Measurements from ENCODE around the gene TBXAS1. TPM values are rescaled to one million over a fixed set of nuclear protein-coding genes. Genes with fewer than 3 reads are reported as not detected.

Gene TBXAS1
- polyA plus RNA-seq, 1 donor from 2014 or later: 0.93 TPM

GRCh38 chr7:140014123-140014522 lies 185.1 kb downstream of the TBXAS1 start:
- Histone ChIP-seq H3K9me2 (ENCODE audit: insufficient read depth, low read length) (no peaks in the 10 kb centered on the region), H3K4me3 (ENCODE audit: low read length) (no peak overlapping the region), H3K36me3 (ENCODE audit: insufficient read depth, low read length) (no peaks in the 10 kb centered on the region), H3K27ac (ENCODE audit: low read length) (no peak overlapping the region), H3K4me2 (ENCODE audit: low read length) (no peak overlapping the region), H3F3A (ENCODE audit: insufficient read depth, low read length, poor library complexity, severe bottlenecking) (no peaks in the 10 kb centered on the region), H3K9me3 (ENCODE audit: low read length) (no peaks in the 10 kb centered on the region), H3K9ac (ENCODE audit: low read length) (no peak overlapping the region), H3K79me2 (replicated peaks; ENCODE audit: insufficient read depth, low read length) (no peaks in the 10 kb centered on the region), H3K27me3 (ENCODE audit: insufficient read depth, low read depth, low read length) (no peaks in the 10 kb centered on the region), H2AFZ (ENCODE audit: low read depth, low read length) (no peak overlapping the region), H4K20me1 (ENCODE audit: insufficient read depth) (no peaks in the 10 kb centered on the region)
- TF ChIP-seq CTCF (IDR thresholded peaks at IDR 0.05; ENCODE audit: poor library complexity, severe bottlenecking): no peak
- TF ChIP-seq MXI1 (conservative IDR thresholded peaks at IDR 0.05; ENCODE audit: poor library complexity, severe bottlenecking): no peak
- no peak for TF ChIP-seq REST (IDR thresholded peaks at IDR 0.05; ENCODE audit: borderline replicate concordance)
- TF ChIP-seq RAD21 (conservative IDR thresholded peaks at IDR 0.05): no peak
- TF ChIP-seq EP300 (conservative IDR thresholded peaks at IDR 0.05; ENCODE audit: poor library complexity, severe bottlenecking): no peak
- TF ChIP-seq EZH2 (IDR thresholded peaks at IDR 0.05; ENCODE audit: borderline replicate concordance, insufficient read depth, low read length, poor library complexity, severe bottlenecking): no peak
- no peak for TF ChIP-seq POLR2AphosphoS5 (IDR thresholded peaks at IDR 0.05)
- no peak for TF ChIP-seq TAF1 (IDR thresholded peaks at IDR 0.05; ENCODE audit: low read depth)

- no peaks in the 10 kb centered on the region for H3K27me3 ChIP-seq (ENCODE audit: insufficient read depth, low read depth, low read length)
- no peak overlapping the region for H3K4me2 ChIP-seq (ENCODE audit: low read length)
- H3F3A ChIP-seq (ENCODE audit: insufficient read depth, low read length, poor library complexity, severe bottlenecking): no peaks in the 10 kb centered on the region
- H3K9me2 ChIP-seq (ENCODE audit: insufficient read depth, low read length): no peaks in the 10 kb centered on the region
- no peak overlapping the region for H3K9ac ChIP-seq (ENCODE audit: low read length)
- H3K9me3 ChIP-seq (ENCODE audit: low read length): no peaks in the 10 kb centered on the region
- no peaks in the 10 kb centered on the region for H3K79me2 ChIP-seq (replicated peaks; ENCODE audit: insufficient read depth, low read length)
- H4K20me1 ChIP-seq (ENCODE audit: insufficient read depth): no peaks in the 10 kb centered on the region
- no peak overlapping the region for H3K4me3 ChIP-seq (ENCODE audit: low read length)
- H2AFZ ChIP-seq (ENCODE audit: low read depth, low read length): no peak overlapping the region
- no peaks in the 10 kb centered on the region for H3K36me3 ChIP-seq (ENCODE audit: insufficient read depth, low read length)
- H3K27ac ChIP-seq (ENCODE audit: low read length): no peak overlapping the region
- TF ChIP-seq CTCF (IDR thresholded peaks at IDR 0.05; ENCODE audit: poor library complexity, severe bottlenecking): no peak
- no peak for TF ChIP-seq EZH2 (IDR thresholded peaks at IDR 0.05; ENCODE audit: borderline replicate concordance, insufficient read depth, low read length, poor library complexity, severe bottlenecking)
- no peak for TF ChIP-seq REST (IDR thresholded peaks at IDR 0.05; ENCODE audit: borderline replicate concordance)
- TF ChIP-seq TAF1 (IDR thresholded peaks at IDR 0.05; ENCODE audit: low read depth): no peak
- no peak for TF ChIP-seq SMC3 (conservative IDR thresholded peaks at IDR 0.05; ENCODE audit: poor library complexity)
- no peak for TF ChIP-seq RAD21 (conservative IDR thresholded peaks at IDR 0.05)
- no peak for TF ChIP-seq EP300 (conservative IDR thresholded peaks at IDR 0.05; ENCODE audit: poor library complexity, severe bottlenecking)
- no peak for TF ChIP-seq POLR2AphosphoS5 (IDR thresholded peaks at IDR 0.05)
- TF ChIP-seq MXI1 (conservative IDR thresholded peaks at IDR 0.05; ENCODE audit: poor library complexity, severe bottlenecking): no peak
These were observed 186.5 kb downstream of the TBXAS1 start for GRCh38 chr7:140015471-140015970.

Measured in neural cell (in vitro differentiated cells).